HG02623 (cell line): ENCODE data around the gene ALS2.
A peak's percentile ranks its signal among the peaks of the same experiment; 100 is the strongest.
"Not testable (repeated sequence)": the region's sequence is repeated elsewhere in the genome, so short reads cannot be mapped to it uniquely, and the experiment has no call there.

Experiments
- ATAC-seq: cut with Tn5 transposase; IDR thresholded peaks from one replicate; pipeline ENCODE4 v1.9.1; 2021; ENCODE audit warnings: moderate library complexity; ENCODE audit not compliant: unreplicated experiment

ALS2 gene

GRCh38 chr2:201780674-201781493 is at the start of gene ALS2:
ALS2 (minus strand) TSS chr2:201780933; CDS start chr2:201768885, 12,048 bp downstream.
- peak; percentile 96 for ATAC-seq

- no peak for ATAC-seq
Measured at GRCh38 chr2:201828220-201828619, 47.5 kb upstream of the ALS2 start.

- ATAC-seq = no peak
Measured at GRCh38 chr2:201827621-201828020, 46.9 kb upstream of the ALS2 start.

GRCh38 chr2:201824212-201824611 is 43.5 kb upstream of the ALS2 start:
- no peak for ATAC-seq

- ATAC-seq = no peak
Measured at GRCh38 chr2:201821080-201821479, 40.3 kb upstream of the ALS2 start.

- no peak for ATAC-seq
Measured at GRCh38 chr2:201820383-201821007, 39.8 kb upstream of the ALS2 start.

GRCh38 chr2:201816657-201817575 is 36.2 kb upstream of the ALS2 start:
- ATAC-seq = no peak

- ATAC-seq = no peak
Measured at GRCh38 chr2:201813996-201814760, 33.4 kb upstream of the ALS2 start.

GRCh38 chr2:201810604-201811003 is 29.9 kb upstream of the ALS2 start:
- not testable (repeated sequence) for ATAC-seq

- ATAC-seq = no peak
Measured at GRCh38 chr2:201809633-201810032, 28.9 kb upstream of the ALS2 start.

GRCh38 chr2:201808027-201808426 is 27.3 kb upstream of the ALS2 start:
- no peak for ATAC-seq

GRCh38 chr2:201807452-201807999 is 26.8 kb upstream of the ALS2 start:
- no peak for ATAC-seq

GRCh38 chr2:201806442-201807170 is 25.9 kb upstream of the ALS2 start, which contains the start of gene CDK15:
CDK15 (plus strand) TSS chr2:201806537; CDS start chr2:201806665, 128 bp downstream.
- ATAC-seq = no peak

GRCh38 chr2:201798914-201799285 is 18.2 kb upstream of the ALS2 start:
- not testable (repeated sequence) for ATAC-seq

GRCh38 chr2:201798252-201798913 is 17.6 kb upstream of the ALS2 start:
- ATAC-seq = no peak

- ATAC-seq = no peak
Measured at GRCh38 chr2:201797175-201797840, 16.6 kb upstream of the ALS2 start.

GRCh38 chr2:201796478-201796865 is 15.7 kb upstream of the ALS2 start:
- ATAC-seq = no peak
